H1 (cell line): ENCODE measurements around the gene BCAS3. TPM values are rescaled to one million over a fixed set of nuclear protein-coding genes. Genes with fewer than 3 reads are reported as not detected.

Experiments
- EZH2 ChIP-seq: fragments of 200-600 bp; sonication (generic); IDR thresholded peaks from 2 replicates; pipeline ENCODE4 v1.7.1; 2012; ENCODE audit warnings: low read depth, mild to moderate bottlenecking, moderate library complexity, low read length, inconsistent platforms; ENCODE audit not compliant: severe bottlenecking
- NRF1 ChIP-seq: IDR thresholded peaks from 2 replicates; pipeline ENCODE4 v1.6.1; 2011; ENCODE audit warnings: mild to moderate bottlenecking, low read depth, low read length, improper control_type of control experiment
- RXRA ChIP-seq: IDR thresholded peaks from 2 replicates; pipeline ENCODE4 v1.6.1; 2011; ENCODE audit warnings: low read depth, mild to moderate bottlenecking, low read length, moderate library complexity; ENCODE audit not compliant: insufficient read depth
- SP2 ChIP-seq: IDR thresholded peaks from 2 replicates; pipeline ENCODE4 v1.6.1; 2012; ENCODE audit warnings: mild to moderate bottlenecking, low read length, inconsistent platforms
- YY1 ChIP-seq: IDR thresholded peaks from 2 replicates; pipeline ENCODE4 v1.6.1; 2011; ENCODE audit warnings: low read depth, mild to moderate bottlenecking, low read length
- polyA plus RNA-seq, 7 experiments: library from polyadenylated mRNA; depleted of rRNA in 3 of 7; stranded (reverse) in 5 of 7; unstranded in 2 of 7; fragments of >200 nt in 5 of 7; fragments of 200-250 nt in 2 of 7; gene quantifications; 1 replicate in 5 of 7; 2 replicates in 1 of 7; 4 replicates in 1 of 7; pipeline versions ENCODE4 v1.2.1 to v1.2.3, GENCODE V29; 2011 to 2013; ENCODE audit warnings: missing spikeins in 2 of 7, mixed read lengths in 2 of 7
- total RNA-seq: library from RNA; stranded (reverse); fragmentation: NEBNext Ultra II Directional; extraction: Animal tissue kit (Norgen Biotek cat#: 25700); gene quantifications from 2 replicates; pipeline ENCODE4 v1.2.1, GENCODE V29; 2021
- TF ChIP-seq, protein P1 (sequence below): IDR thresholded peaks from 2 replicates; pipeline ENCODE4 v1.6.1; 2011; ENCODE audit warnings: low read depth, mild to moderate bottlenecking, low read length; ENCODE audit not compliant: insufficient read depth

Gene BCAS3
- total and polyA plus RNA-seq, 2 of the 8 experiments (the other 6 are each of a cell fraction or from before 2014, with no cell fraction given), result 9.9 to 13.3 TPM

- TF ChIP-seq RXRA, result no peak
- TF ChIP-seq YY1, result no peak
- TF ChIP-seq, protein P1, sequence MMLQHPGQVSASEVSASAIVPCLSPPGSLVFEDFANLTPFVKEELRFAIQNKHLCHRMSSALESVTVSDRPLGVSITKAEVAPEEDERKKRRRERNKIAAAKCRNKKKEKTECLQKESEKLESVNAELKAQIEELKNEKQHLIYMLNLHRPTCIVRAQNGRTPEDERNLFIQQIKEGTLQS, result no peak
- TF ChIP-seq SP2, result no peak
- TF ChIP-seq EZH2, result no peak
- TF ChIP-seq NRF1, result no peak
- TF ChIP-seq, all 59 proteins: peak for 0
These were observed 509.4 kb downstream of the BCAS3 start (continued) for GRCh38 chr17:61187038-61187437.
